Measurements from ENCODE around the gene SF1. TPM values are rescaled to one million over a fixed set of nuclear protein-coding genes. Genes with fewer than 3 reads are reported as not detected.

Gene SF1
- polyA plus RNA-seq, 1 of the 3 experiments (the other 2 are of a cell fraction): 66.3 TPM

DNA sequence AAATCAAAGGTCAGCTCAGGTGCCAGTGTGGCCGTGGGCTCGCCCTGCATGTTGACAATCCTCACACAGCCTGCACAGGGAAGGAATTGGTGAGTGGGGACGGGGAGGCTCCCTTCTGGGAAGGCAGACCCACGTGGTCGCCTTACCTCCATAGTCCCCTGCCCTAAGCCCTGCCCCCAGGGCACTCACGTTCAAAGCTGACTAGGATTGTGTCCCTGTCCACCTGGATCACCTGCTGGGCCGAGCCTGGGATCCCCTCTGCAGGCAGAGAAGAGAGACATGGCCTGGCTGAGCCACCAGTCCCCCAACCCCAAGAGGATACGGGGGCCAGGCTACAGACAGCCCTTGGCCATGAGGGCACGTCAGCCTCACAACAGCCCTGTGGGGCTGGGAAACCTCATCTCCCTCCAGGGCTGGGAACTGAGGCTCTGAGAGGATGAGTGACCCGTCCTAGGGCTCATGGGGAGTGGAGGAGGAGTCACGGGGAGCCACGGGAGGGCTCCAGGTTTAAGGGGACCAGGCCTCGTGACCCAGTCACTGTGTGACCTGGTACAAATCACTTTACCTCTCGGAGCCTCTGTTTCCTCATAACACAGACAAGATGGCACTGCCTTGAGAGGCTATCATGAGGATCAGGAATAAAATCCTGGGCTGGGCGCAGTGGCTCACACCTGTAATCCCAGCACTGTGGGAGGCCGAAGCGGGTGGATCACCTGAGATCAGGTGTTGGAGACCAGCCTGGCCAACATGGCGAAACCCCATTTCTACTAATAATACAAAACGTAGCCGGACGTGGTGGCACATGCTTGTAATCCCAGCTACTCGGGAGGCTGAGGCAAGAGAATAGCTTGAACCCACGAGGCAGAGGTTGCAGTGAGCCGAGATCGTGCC, 12.1 kb upstream of the SF1 start:
- TF ChIP-seq TAF1 (IDR thresholded peaks at IDR 0.05; ENCODE audit: borderline replicate concordance, low read depth, low read length) (no peak), NRF1 (IDR thresholded peaks at IDR 0.05; ENCODE audit: low read depth, low read length) (no peak), SMC3 (IDR thresholded peaks at IDR 0.05; ENCODE audit: low read depth, low read length) (no peak), RFX5 (IDR thresholded peaks at IDR 0.05; ENCODE audit: low read length) (no peak), FOXM1 (IDR thresholded peaks at IDR 0.05; ENCODE audit: low read depth) (no peak), FOSL2 (IDR thresholded peaks at IDR 0.05; ENCODE audit: borderline replicate concordance, low read depth) (no peak), FOXJ3 (CRISPR knock-in tag; IDR thresholded peaks at IDR 0.05) (no peak)
- no peaks in the 10 kb centered on the region for H3K9me3 ChIP-seq
- DNase-seq: no peak
- H3K9me2 ChIP-seq: no peaks in the 10 kb centered on the region
- no peak overlapping the region for H3K4me2 ChIP-seq
- no peaks in the 10 kb centered on the region for H3K4me1 ChIP-seq (ENCODE audit: control insufficient read depth in 1 of 2, insufficient read depth in 2 of 2, low read depth in 1 of 2, low read length in 1 of 2)
- ChIA-PET POLR2A (no interaction called here), CTCF (interaction anchor here (0.8 kb wide), 1 partner anchor 9 kb away, joined by 5 read pairs; no protein-coding TSS in a partner anchor)
- H3K9ac ChIP-seq: no peak overlapping the region
- no peaks in the 10 kb centered on the region for H3K79me2 ChIP-seq (ENCODE audit: insufficient read depth)
- H3K27me3 ChIP-seq (ENCODE audit: insufficient read depth): no peaks in the 10 kb centered on the region
- no peaks in the 10 kb centered on the region for H4K20me1 ChIP-seq (ENCODE audit: insufficient read depth)
- peaks cover 0 to 9% of the 10 kb centered on the region in 2 experiments for H3K36me3 ChIP-seq (replicated peaks in 1 of 2; ENCODE audit: control insufficient read depth in 1 of 2, insufficient read depth in 2 of 2, low read length in 1 of 2)
- WGBS (ENCODE audit: low lambda C conversion rate): 95% methylated on average over 14 of the region's 25 CpGs
- no peak overlapping the region for H3K4me3 ChIP-seq (ENCODE audit: low read depth in 2 of 2, low read length in 1 of 2)
- H2AFZ ChIP-seq (ENCODE audit: low read depth): no peak overlapping the region
- H3K27ac ChIP-seq (ENCODE audit: low read depth in 2 of 2, low read length in 1 of 2): no peak overlapping the region
- H3F3A ChIP-seq (replicated peaks; ENCODE audit: insufficient read depth): peaks cover 15% of the 10 kb centered on the region

DNA sequence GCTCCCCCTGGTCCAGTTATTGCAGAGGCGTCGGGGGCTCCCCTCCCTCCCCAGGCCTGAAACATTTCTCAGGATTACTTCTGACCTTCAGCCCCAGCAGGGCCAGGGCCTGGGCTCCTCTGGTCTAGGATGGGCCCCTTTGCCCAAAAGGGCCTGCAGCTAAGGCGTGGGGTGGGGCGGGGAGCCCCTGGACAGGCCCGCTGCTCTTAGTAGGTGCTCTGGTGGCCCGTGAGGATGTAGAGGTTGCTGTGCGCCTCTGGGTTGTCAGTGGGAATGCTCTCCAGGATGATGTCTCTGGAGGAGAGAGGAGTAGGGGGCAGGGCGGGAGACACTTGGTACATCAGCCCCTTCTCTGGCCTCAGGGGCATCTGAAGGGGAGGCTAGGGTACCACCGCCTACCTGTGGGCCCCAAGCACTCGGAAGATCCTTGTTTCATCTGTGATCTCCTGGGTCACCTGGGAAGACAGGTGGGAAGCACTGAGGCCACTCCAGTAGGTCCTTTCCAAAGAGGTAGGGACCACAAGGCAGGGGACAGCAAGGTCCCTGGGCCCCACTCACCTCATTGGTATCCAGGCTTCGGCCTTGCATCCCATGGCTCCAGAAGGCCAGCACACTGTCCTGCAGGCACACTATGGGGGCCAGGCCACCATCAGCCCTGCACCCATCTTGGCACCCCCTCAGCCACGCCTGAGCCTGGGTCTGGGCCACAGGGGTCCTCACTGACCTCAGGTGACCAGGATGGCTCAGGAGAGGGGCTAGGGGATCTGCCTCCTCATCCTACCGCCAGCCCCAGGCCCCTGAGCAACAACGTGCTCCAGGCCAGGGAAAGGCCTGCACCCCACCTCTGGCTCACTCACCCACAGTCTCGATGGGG, 11.2 kb upstream of the SF1 start:
- Histone ChIP-seq H3K9ac (no peak overlapping the region), H3K9me3 (no peaks in the 10 kb centered on the region), H2AFZ (ENCODE audit: low read depth) (no peak overlapping the region), H3K27me3 (ENCODE audit: insufficient read depth) (no peaks in the 10 kb centered on the region), H3K36me3 (replicated peaks in 1 of 2; ENCODE audit: control insufficient read depth in 1 of 2, insufficient read depth in 2 of 2, low read length in 1 of 2) (peaks cover 0 to 9% of the 10 kb centered on the region in 2 experiments), H3K4me1 (ENCODE audit: control insufficient read depth in 1 of 2, insufficient read depth in 2 of 2, low read depth in 1 of 2, low read length in 1 of 2) (no peaks in the 10 kb centered on the region), H3K4me2 (no peak overlapping the region), H3K9me2 (no peaks in the 10 kb centered on the region), H3K79me2 (ENCODE audit: insufficient read depth) (no peaks in the 10 kb centered on the region), H3K27ac (ENCODE audit: low read depth in 2 of 2, low read length in 1 of 2) (no peak overlapping the region), H3F3A (replicated peaks; ENCODE audit: insufficient read depth) (peaks cover 19% of the 10 kb centered on the region), H3K4me3 (ENCODE audit: low read depth in 2 of 2, low read length in 1 of 2) (no peak overlapping the region), H4K20me1 (ENCODE audit: insufficient read depth) (no peaks in the 10 kb centered on the region)
- 90% methylated on average over 7 of the region's 15 CpGs for WGBS (ENCODE audit: low lambda C conversion rate)
- CTCF ChIA-PET: interaction anchor here (0.8 to 1.9 kb wide), 3 partner anchors 101 to 322 kb away, joined by 3 to 4 read pairs (median 3); partner anchors contain the start of gene TM7SF2
- DNase-seq: peak; percentile 12
- POLR2A ChIA-PET: no interaction called here
- TF ChIP-seq NRF1 (IDR thresholded peaks at IDR 0.05; ENCODE audit: low read depth, low read length) (no peak), FOXJ3 (CRISPR knock-in tag; IDR thresholded peaks at IDR 0.05) (no peak), FOSL2 (IDR thresholded peaks at IDR 0.05; ENCODE audit: borderline replicate concordance, low read depth) (no peak), GABPA (IDR thresholded peaks at IDR 0.05; ENCODE audit: low read depth) (no peak), RFX5 (IDR thresholded peaks at IDR 0.05; ENCODE audit: low read length) (no peak), GATA2 (CRISPR knock-in tag; IDR thresholded peaks at IDR 0.05) (no peak), RAD21 (IDR thresholded peaks at IDR 0.05; ENCODE audit: low read length) (no peak), EP300 (IDR thresholded peaks at IDR 0.05; ENCODE audit: borderline replicate concordance in 1 of 2, low read depth in 1 of 2, low read length in 1 of 2) (no peak), CHD2 (IDR thresholded peaks at IDR 0.05; ENCODE audit: low read length, partially characterized antibody) (no peak), TCF12 (IDR thresholded peaks at IDR 0.05) (no peak)
- TF ChIP-seq, protein P1, sequence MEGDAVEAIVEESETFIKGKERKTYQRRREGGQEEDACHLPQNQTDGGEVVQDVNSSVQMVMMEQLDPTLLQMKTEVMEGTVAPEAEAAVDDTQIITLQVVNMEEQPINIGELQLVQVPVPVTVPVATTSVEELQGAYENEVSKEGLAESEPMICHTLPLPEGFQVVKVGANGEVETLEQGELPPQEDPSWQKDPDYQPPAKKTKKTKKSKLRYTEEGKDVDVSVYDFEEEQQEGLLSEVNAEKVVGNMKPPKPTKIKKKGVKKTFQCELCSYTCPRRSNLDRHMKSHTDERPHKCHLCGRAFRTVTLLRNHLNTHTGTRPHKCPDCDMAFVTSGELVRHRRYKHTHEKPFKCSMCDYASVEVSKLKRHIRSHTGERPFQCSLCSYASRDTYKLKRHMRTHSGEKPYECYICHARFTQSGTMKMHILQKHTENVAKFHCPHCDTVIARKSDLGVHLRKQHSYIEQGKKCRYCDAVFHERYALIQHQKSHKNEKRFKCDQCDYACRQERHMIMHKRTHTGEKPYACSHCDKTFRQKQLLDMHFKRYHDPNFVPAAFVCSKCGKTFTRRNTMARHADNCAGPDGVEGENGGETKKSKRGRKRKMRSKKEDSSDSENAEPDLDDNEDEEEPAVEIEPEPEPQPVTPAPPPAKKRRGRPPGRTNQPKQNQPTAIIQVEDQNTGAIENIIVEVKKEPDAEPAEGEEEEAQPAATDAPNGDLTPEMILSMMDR (IDR thresholded peaks at IDR 0.05): no peak

Data from SK-N-SH (cell line).